Brain pericyte (primary cell): Measurements from ENCODE around the gene TDRD12.
"Not testable (repeated sequence)": the region's sequence is repeated elsewhere in the genome, so short reads cannot be mapped to it uniquely, and the experiment has no call there.

Experiments used
- DNase-seq: peaks from one replicate; pipeline ENCODE4 v3.0.0-alpha.2; 2012; ENCODE audit warnings: low read depth, low spot score

The TDRD12 gene

DNA sequence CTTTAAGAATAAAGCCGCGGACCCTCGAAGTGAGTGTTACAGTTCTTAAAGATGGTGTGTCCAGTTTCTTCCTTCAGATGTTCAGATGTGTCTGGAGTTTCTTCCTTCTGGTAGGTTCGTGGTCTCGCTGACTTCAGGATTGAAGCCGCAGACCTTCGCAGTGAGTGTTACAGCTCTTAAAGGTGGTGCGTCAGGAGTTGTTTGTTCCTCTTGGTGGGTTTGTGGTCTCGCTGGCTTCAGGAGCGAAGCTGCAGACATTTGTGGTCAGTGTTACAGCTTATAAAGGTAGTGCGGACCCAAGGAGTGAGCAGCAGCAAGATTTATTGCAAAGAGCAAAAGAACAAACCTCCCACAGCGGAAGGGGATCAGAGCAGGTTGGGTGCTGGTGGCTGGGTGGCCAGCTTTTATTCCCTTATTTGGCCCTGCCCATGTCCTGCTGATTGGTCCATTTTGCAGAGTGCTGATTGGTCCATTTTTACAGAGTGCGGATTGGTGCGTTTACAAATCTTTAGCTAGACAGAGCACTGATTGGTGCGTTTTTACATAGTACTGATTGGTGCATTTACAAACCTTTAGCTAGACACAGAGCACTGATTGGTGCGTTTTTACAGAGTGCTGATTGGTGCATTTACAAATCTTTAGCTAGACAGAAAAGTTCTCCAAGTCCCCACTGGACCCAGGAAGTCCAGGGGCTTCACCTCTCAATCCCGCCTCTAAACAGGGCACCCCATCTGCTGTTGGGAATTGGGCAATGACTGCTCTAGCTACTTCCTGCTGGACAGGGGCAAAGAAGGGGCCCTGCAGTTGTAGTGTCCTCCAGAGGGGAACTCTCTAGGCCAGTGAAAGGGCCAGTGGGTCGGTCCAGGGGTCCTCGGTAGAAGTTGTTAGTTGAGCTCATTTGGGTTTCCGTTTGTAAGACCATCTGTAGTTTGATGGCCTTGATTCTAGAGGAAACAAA lies 26.1 kb upstream of the TDRD12 start:
- DNase-seq: not testable (repeated sequence)

- not testable (repeated sequence) for DNase-seq
These were observed 25.3 kb upstream of the TDRD12 start for GRCh38 chr19:32694316-32694715.

DNA sequence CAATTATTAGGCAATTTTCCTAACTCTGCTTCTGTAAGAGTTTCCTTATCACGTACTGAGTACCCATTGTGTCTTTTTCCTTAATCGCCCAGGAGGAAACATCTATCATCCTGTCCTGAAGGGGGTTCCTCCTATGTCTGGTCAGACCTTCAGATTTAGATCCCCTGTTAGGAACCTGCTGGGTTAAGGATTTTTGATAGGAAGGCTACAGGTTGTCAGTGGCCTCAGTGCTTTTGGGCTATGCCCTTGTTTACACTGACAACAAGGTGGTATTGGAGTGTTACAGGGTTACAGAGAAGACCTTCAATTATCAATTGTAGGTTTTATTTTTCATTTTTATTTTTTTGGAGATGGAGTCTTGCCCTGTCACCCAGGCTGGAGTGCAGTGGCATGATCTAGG lies 24.7 kb upstream of the TDRD12 start:
- DNase-seq: not testable (repeated sequence)

GRCh38 chr19:32695506-32695905 lies 24.1 kb upstream of the TDRD12 start:
- not testable (repeated sequence) for DNase-seq

GRCh38 chr19:32696771-32697170 lies 22.8 kb upstream of the TDRD12 start:
- DNase-seq: not testable (repeated sequence)

DNA sequence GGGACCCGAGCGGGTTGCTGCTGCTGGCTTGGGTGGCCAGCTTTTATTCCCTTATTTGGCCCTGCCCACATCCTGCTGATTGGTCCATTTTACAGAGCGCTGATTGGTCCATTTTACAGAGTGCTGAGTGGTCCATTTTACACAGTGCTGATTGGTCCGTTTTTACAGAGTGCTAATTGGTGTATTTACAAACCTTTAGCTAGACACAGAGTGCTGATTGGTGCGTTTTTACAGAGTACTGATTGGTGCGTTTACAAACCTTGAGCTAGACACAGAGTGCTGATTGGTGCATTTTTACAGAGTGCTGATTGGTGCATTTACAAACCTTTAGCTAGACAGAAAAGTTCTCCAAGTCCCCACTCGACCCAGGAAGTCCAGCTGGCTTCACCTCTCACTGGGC lies 19.4 kb upstream of the TDRD12 start:
- DNase-seq: not testable (repeated sequence)

DNA sequence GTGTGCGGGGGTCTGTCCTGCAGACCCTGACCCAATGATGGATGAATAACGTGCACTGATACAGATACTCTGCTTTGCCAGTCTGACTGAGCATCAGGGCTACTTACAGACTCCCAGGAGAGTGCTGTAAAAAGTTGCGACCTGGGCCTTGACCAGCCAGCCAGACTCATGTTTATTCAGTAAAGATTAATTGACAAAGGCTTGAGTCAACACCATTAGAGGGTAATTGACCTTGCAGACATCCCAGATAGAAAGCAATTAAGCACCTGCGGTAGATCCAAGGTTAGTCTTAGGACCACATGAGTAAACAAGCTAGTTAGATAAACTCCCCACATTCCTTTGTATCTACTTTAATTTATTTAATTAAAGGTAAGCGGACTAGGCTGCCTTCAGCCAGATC lies 17.6 kb upstream of the TDRD12 start:
- DNase-seq: no peak

GRCh38 chr19:32704006-32704405 lies 15.6 kb upstream of the TDRD12 start:
- not testable (repeated sequence) for DNase-seq

DNA sequence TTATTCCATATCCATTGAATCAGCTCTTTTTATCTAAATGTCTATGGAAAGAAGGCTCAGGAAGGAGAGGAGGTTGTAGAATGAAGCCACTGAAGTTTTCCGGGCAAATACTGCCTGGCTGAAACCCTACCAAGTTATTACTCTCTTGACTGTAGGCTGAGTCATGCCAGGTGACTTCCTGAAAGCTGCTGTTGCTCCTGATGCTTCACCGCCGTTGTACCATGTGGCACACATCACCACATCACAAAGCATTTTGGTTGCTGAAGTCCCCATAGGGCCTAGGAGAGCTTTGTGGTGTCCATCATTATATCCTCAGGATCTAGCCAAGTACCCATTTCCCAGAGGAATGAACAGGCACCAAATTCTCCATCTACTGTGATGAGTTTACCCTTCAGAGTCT lies 11.1 kb upstream of the TDRD12 start:
- DNase-seq: no peak

DNA sequence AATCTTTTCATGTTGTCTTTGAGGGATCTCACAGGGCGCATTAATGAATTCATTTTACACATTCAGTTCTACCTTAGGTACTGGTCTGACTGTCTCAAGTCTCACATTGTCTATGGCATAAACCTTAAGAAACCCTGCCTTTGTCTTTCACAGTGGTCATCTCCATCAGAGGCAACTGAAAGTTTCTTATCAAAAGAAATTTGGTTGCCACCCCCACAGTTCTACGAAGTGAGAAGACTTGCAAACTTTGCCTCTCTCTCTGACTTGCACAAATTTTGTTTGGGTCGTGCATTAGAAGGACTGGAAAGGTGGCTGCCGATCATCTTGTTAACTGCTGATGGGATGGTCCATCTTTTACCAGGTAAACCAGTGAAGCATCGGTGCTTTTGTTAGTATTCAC lies 10.5 kb upstream of the TDRD12 start:
- DNase-seq: no peak

DNA sequence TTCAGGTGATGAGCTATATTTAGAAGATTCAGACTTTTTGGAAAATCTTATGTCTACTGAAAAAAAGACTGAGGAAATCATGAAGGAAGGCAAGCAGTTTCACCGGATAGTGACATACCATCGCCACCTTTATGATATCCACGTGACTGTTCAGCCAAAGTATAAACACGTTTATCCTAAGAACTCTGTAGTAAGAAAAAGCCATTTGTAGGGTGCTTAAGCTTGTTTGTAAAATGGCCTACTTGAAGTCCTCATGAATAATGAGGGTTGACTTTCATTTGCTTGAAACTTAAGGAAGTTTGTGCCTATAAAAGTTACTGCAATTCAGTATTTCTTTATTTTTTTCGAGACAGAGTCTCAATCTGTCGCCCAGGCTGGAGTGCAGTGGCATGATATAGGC lies 7.8 kb upstream of the TDRD12 start:
- no peak for DNase-seq

DNA sequence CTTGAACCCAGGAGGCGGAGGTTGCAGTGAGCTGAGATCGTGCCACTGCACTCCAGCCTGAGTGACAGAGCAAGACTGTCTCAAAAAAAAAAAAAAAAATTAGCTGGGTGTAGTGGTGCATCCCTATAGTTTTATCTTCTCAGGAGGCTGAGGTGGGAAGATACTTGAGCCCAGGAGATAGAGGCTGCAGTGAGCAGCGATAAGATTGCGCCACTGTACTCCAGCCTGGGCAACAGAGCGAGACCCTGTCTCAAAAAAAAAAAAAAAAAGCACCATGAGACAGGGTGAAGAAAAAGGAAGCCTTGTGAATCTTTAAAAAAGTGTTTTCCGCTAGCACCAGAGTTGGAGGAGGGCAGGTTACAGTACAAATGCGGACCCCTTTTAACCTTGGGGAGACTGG lies 3.4 kb upstream of the TDRD12 start:
- not testable (repeated sequence) for DNase-seq

DNA sequence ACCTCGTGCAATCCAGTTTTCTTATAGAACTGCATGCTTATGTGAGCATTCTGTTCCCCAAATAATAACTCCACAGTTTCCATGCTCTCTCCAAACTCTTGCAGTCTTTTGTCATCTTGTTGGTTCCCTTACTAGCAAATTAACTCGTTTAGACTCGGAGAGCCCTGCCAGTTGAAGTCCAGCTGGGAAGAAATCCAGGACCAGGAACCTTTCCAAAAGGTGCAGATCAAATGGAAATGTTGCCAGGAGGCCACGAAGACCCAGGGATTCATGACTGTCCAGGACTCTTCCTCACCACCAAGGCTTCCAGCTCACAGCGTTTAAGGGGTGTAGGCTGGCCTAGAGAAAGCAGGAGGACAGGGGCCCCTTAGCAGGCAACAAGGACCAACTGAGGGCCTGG lies 2.1 kb upstream of the TDRD12 start:
- no peak for DNase-seq

GRCh38 chr19:32718286-32718685 lies 1.3 kb upstream of the TDRD12 start:
- no peak for DNase-seq

DNA sequence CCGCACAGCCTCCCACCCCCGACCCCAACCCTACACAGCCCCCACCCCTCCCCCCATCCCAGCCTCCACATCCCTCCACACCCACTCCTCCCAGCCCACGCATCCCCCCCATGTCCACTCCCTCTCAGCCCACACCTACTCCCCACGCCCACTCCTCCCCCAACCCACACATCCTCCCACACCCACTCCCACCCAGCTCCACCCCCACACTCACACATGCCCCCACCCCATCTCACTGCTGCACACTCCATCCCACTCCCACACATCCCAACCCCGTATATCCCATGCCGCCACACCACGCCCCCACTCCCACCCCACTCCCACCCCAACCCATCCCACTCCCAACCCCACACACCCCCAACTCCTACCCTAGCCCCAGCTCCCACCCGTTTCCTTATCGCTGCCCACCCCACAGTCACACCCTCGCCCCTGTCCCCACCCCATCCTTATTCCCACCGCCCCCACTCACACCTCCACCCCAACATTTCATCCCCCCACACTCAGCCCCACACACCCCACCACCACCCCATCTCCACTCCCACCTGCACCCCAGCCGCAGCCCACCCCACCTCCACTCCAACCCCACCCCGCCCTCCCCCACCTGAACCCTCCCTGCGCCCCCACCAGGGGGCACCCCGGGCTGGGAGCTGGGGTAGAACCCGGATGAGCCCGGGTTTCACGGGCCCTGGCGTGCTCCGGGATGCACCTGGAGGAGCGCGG lies 809 bp downstream of the TDRD12 start:
- no peak for DNase-seq

DNA sequence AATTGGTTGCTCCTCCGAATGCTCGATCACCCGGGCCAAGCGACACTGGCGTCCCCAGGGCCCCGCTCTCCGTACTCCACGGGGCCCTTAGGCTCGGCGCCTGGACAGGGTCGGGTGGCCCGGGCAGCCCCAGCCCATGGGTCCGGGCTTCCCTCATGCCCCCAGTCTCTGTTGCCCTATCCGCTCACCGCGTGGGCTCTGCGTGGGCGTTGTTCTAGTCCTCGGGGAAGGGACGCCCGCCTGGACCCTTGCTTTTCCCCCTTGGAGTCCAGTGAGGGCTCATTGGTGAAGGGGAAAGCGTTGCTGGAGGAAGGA lies 1.3 kb downstream of the TDRD12 start:
- DNase-seq: no peak

DNA sequence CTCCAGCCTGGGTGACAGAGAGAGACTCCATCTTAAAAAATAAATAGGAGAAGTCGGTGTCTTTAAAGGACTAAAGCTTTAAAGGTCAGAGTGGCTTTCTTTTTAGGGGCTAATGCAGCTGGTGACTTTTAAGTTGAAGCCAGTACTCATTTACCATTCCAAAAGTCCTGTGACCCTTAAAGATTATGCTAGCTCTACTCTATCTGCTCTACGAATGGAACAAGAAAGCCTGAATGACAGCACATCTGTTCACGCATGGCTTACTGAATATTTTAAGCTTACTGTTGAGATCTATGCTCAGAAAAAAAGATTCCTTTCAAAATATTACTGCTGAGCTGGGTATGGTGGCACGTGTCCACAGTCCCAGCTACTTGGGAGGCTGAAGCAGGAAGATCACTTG lies 16.4 kb downstream of the TDRD12 start:
- no peak for DNase-seq

- no peak for DNase-seq
These were observed 23.5 kb downstream of the TDRD12 start for GRCh38 chr19:32743021-32743420.

- DNase-seq: no peak
These were observed 23.9 kb downstream of the TDRD12 start for GRCh38 chr19:32743447-32743846.

- no peak for DNase-seq
These were observed 25.2 kb downstream of the TDRD12 start for GRCh38 chr19:32744555-32745325.

DNA sequence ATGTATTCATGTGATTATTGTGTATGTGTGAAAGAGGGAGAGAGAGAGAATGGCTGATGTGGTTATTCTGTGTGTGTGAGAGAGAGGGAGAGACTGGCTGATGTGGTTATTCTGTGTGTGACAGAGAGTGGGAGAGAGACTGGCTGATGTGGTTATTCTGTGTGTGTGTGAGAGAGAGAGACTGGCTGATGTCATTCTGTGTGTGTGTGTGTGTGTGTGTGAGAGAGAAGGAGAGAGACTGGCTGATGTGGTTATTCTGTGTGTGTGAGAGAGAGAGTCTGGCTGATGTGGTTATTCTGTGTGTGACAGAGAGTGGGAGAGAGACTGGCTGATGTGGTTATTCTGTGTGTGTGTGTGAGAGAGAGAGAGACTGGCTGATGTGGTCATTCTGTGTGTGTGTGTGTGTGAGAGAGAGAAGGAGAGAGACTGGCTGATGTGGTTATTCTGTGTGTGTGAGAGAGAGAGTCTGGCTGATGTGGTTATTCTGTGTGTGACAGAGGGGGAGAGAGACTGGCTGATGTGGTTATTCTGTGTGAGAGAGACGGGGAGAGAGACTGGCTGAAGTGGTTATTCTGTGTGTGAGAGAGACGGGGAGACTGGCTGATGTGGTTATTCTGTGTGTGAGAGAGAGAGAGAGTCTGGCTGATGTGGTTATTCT lies 26.2 kb downstream of the TDRD12 start:
- not testable (repeated sequence) for DNase-seq
